Measurements from ENCODE around the gene LGALS13. TPM values are rescaled to one million over a fixed set of nuclear protein-coding genes. Genes with fewer than 3 reads are reported as not detected.

LGALS13 gene
- total and polyA plus RNA-seq, 2 of the 8 experiments (the other 6 are each of a cell fraction or from before 2014, with no cell fraction given), result not detected

DNA sequence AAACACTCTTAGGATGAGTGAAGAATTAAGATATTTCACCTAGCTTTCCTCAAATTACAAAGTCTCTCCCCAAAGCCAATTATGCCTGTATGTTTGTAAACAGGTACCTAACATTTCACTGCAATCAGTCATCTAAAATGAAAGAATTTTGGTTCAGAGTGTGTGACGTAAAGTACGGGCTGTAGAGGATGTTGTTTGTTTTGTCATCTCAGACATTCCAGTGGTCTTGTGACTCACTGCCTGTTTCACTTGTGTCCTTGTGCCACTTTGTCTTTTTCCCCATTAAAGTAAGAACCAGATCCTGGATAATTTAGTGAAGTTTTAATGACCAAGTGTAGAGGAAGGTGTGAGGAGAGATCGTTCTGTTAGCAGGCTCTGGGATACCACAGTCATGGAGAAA is 33.7 kb upstream of the LGALS13 start:
- Histone ChIP-seq H3K9ac (replicated peaks in 1 of 4; ENCODE audit: extremely low read depth in 1 of 4, low read depth in 3 of 4, low read length in 3 of 4) (no peak overlapping the region), H4K91ac (replicated peaks; ENCODE audit: insufficient read length, low read length) (no peak overlapping the region), H2AFZ (ENCODE audit: low read length) (no peak overlapping the region), H3K4me1 (replicated peaks in 1 of 4; ENCODE audit: control insufficient read depth in 3 of 4, insufficient read depth in 4 of 4, low read length in 3 of 4) (no peaks in the 10 kb centered on the region), H4K5ac (ENCODE audit: insufficient read length, low read depth, low read length) (no peak overlapping the region), H4K8ac (ENCODE audit: extremely low read depth, insufficient read depth, low read length) (no peak overlapping the region), H3K4me3 (ENCODE audit: extremely low read depth in 1 of 4, insufficient read depth in 2 of 4, low read depth in 3 of 4, low read length in 4 of 4) (no peak overlapping the region), H2BK5ac (ENCODE audit: low read depth, low read length) (no peak overlapping the region), H3K36me3 (ENCODE audit: control insufficient read depth in 2 of 4, insufficient read depth in 4 of 4, low read length in 3 of 4) (no peaks in the 10 kb centered on the region), H3K14ac (ENCODE audit: insufficient read length) (no peak overlapping the region), H4K20me1 (replicated peaks in 1 of 2; ENCODE audit: control insufficient read depth in 1 of 2, insufficient read depth in 2 of 2, low read length in 2 of 2) (no peaks in the 10 kb centered on the region), H3K23ac (ENCODE audit: insufficient read length) (no peak overlapping the region), H3K4ac (replicated peaks; ENCODE audit: insufficient read length, low read depth, low read length) (no peak overlapping the region), H3K27ac (ENCODE audit: low read depth, low read length) (no peak overlapping the region), H3K79me2 (ENCODE audit: control insufficient read depth in 1 of 2, insufficient read depth in 2 of 2, low read length in 2 of 2) (no peaks in the 10 kb centered on the region), H3K23me2 (ENCODE audit: low read depth, low read length) (no peaks in the 10 kb centered on the region), H3K4me2 (ENCODE audit: insufficient read depth in 1 of 2, low read depth in 2 of 2, low read length in 2 of 2) (no peak overlapping the region), H2BK20ac (ENCODE audit: low read length) (no peak overlapping the region), H3K18ac (ENCODE audit: extremely low read depth, low read length) (no peak overlapping the region), H3K9me3 (ENCODE audit: insufficient read depth in 2 of 2, low read depth in 1 of 2, low read length in 1 of 2) (no peaks in the 10 kb centered on the region), H2AK5ac (ENCODE audit: low read depth, low read length) (no peak overlapping the region), H3K27me3 (replicated peaks in 1 of 4; ENCODE audit: control insufficient read depth in 3 of 4, extremely low read depth in 1 of 4, insufficient read depth in 3 of 4, low read length in 3 of 4) (no peaks in the 10 kb centered on the region; a peak in 1 of 7 replicates), H2BK12ac (ENCODE audit: low read depth, low read length) (no peak overlapping the region), H2BK120ac (replicated peaks; ENCODE audit: low read depth, low read length) (no peak overlapping the region), H3K56ac (replicated peaks; ENCODE audit: insufficient read length, low read depth, low read length) (no peak overlapping the region), H2BK15ac (ENCODE audit: low read length) (no peak overlapping the region), H3K79me1 (ENCODE audit: low read depth, low read length) (no peaks in the 10 kb centered on the region)
- no peak for DNase-seq (ENCODE audit: low read depth in 1 of 2, low spot score in 2 of 2)
- TF ChIP-seq CHD2 (IDR thresholded peaks at IDR 0.05; ENCODE audit: low read length), result no peak
- TF ChIP-seq JUN (IDR thresholded peaks at IDR 0.05; ENCODE audit: low read depth, low read length), result no peak
- no peak for TF ChIP-seq CEBPB (IDR thresholded peaks at IDR 0.05; ENCODE audit: low read depth, low read length)
- TF ChIP-seq, protein P1, sequence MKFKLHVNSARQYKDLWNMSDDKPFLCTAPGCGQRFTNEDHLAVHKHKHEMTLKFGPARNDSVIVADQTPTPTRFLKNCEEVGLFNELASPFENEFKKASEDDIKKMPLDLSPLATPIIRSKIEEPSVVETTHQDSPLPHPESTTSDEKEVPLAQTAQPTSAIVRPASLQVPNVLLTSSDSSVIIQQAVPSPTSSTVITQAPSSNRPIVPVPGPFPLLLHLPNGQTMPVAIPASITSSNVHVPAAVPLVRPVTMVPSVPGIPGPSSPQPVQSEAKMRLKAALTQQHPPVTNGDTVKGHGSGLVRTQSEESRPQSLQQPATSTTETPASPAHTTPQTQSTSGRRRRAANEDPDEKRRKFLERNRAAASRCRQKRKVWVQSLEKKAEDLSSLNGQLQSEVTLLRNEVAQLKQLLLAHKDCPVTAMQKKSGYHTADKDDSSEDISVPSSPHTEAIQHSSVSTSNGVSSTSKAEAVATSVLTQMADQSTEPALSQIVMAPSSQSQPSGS (IDR thresholded peaks at IDR 0.05; ENCODE audit: low read length), result no peak
- TF ChIP-seq RNF2 (IDR thresholded peaks at IDR 0.05; ENCODE audit: borderline replicate concordance, low read depth, low read length, missing control alignments, poor library complexity, severe bottlenecking), result no peak
- TF ChIP-seq GABPA (IDR thresholded peaks at IDR 0.05; ENCODE audit: borderline replicate concordance, insufficient read depth, low read length), result no peak
- no peak for TF ChIP-seq RAD21 (IDR thresholded peaks at IDR 0.05 in 1 of 2, conservative IDR thresholded peaks at IDR 0.05 in 1 of 2; ENCODE audit: low read depth in 2 of 2, low read length in 2 of 2)
- CTCF ChIA-PET (ENCODE audit: partially characterized antibody), result no interaction called here
- FAIRE-seq, result no peak
- 90% methylated on average over 3 of the region's 3 CpGs; no CpG with 5 or more reads in 1 of the 2 experiments for whole genome bisulfite sequencing, 2 experiments (ENCODE audit: extremely low coverage in 1 of 2, insufficient coverage in 1 of 2, insufficient read length in 1 of 2, insufficient replicate concordance in 2 of 2, low coverage in 1 of 2, low lambda C conversion rate in 2 of 2, missing lambda C conversion rate in 1 of 2)
- POLR2A ChIA-PET (ENCODE audit: partially characterized antibody), result no interaction called here

Measured in H1 (cell line).